ENCODE data around the gene DFFB. TPM values are rescaled to one million over a fixed set of nuclear protein-coding genes. Genes with fewer than 3 reads are reported as not detected.

DFFB gene
- total RNA-seq, 4 donors from 2014 or later, result 1.6 to 8.2 (median 3.2) TPM

GRCh38 chr1:3828391-3828790, 28.9 kb upstream of the DFFB start:
- H3K4me3 ChIP-seq, result no peak overlapping the region
- H3K27me3 ChIP-seq, result no peaks in the 10 kb centered on the region
- 93 to 98% methylated on average over 8 of the region's 8 CpGs for WGBS, 2 donors
- peaks cover 12 to 100% (median 23%) of the 10 kb centered on the region in 3 donors for H3K36me3 ChIP-seq
- TF ChIP-seq POLR2A (IDR thresholded peaks at IDR 0.05) (no peak), CTCF (IDR thresholded peaks at IDR 0.05) (no peak)
- intact Hi-C loops (cut with DNase I), result no loop called here
- DNase-seq, result no peak
- no peak overlapping the region for H3K27ac ChIP-seq
- H3K9me3 ChIP-seq, result no peaks in the 10 kb centered on the region
- no peaks in the 10 kb centered on the region for H3K4me1 ChIP-seq

GRCh38 chr1:3831689-3832088, 25.6 kb upstream of the DFFB start:
- Histone ChIP-seq H3K36me3 (peaks cover 2 to 100% (median 16%) of the 10 kb centered on the region in 3 donors), H3K4me3 (no peak overlapping the region), H3K4me1 (no peaks in the 10 kb centered on the region), H3K9me3 (no peaks in the 10 kb centered on the region), H3K27me3 (no peaks in the 10 kb centered on the region), H3K27ac (no peak overlapping the region)
- no peak for DNase-seq
- 78 to 87% methylated on average over 6 of the region's 6 CpGs for WGBS, 2 donors
- intact Hi-C loops (cut with DNase I), result no loop called here
- TF ChIP-seq POLR2A (IDR thresholded peaks at IDR 0.05), result no peak
- TF ChIP-seq CTCF (IDR thresholded peaks at IDR 0.05), result no peak

GRCh38 chr1:3834701-3835100, 22.6 kb upstream of the DFFB start:
- Histone ChIP-seq H3K4me1 (no peaks in the 10 kb centered on the region), H3K4me3 (no peak overlapping the region), H3K27me3 (no peaks in the 10 kb centered on the region), H3K36me3 (peaks cover 7 to 100% (median 27%) of the 10 kb centered on the region in 3 donors), H3K9me3 (peaks cover 0 to 13% (median 0%) of the 10 kb centered on the region in 3 donors), H3K27ac (no peak overlapping the region)
- WGBS, 2 donors, result 95 to 97% methylated on average over 10 of the region's 10 CpGs
- intact Hi-C loops (cut with DNase I), result no loop called here
- no peak for DNase-seq
- TF ChIP-seq CTCF (IDR thresholded peaks at IDR 0.05), result no peak
- TF ChIP-seq POLR2A (IDR thresholded peaks at IDR 0.05), result no peak

GRCh38 chr1:3836421-3836820, 20.9 kb upstream of the DFFB start:
- WGBS, 2 donors, result 96% methylated on average over 10 to 11 of the region's 11 CpGs
- no peaks in the 10 kb centered on the region for H3K4me1 ChIP-seq
- H3K27me3 ChIP-seq, result no peaks in the 10 kb centered on the region
- H3K4me3 ChIP-seq, result no peak overlapping the region
- intact Hi-C loops (cut with DNase I), result no loop called here
- H3K27ac ChIP-seq, result no peak overlapping the region
- no peak for DNase-seq
- TF ChIP-seq CTCF (IDR thresholded peaks at IDR 0.05) (no peak), POLR2A (IDR thresholded peaks at IDR 0.05) (no peak)
- H3K9me3 ChIP-seq, result peaks cover 0 to 13% (median 0%) of the 10 kb centered on the region in 3 donors
- peaks cover 7 to 100% (median 27%) of the 10 kb centered on the region in 3 donors for H3K36me3 ChIP-seq

GRCh38 chr1:3837200-3837599, 20.1 kb upstream of the DFFB start:
- no peak overlapping the region for H3K27ac ChIP-seq
- no peak overlapping the region for H3K4me3 ChIP-seq
- H3K9me3 ChIP-seq, result peaks cover 0 to 13% (median 0%) of the 10 kb centered on the region in 3 donors
- intact Hi-C loops (cut with DNase I), result no loop called here
- H3K4me1 ChIP-seq, result no peaks in the 10 kb centered on the region
- no peaks in the 10 kb centered on the region for H3K27me3 ChIP-seq
- TF ChIP-seq POLR2A (IDR thresholded peaks at IDR 0.05), result no peak
- no peak for TF ChIP-seq CTCF (IDR thresholded peaks at IDR 0.05)
- H3K36me3 ChIP-seq, result peaks cover 11 to 100% (median 24%) of the 10 kb centered on the region in 3 donors
- DNase-seq, result no peak
- 96 to 98% methylated on average over 6 of the region's 6 CpGs for WGBS, 2 donors

All from esophagus squamous epithelium (tissue), 5 donors.